Upper lobe of left lung (tissue), 4 donors: ENCODE results near the gene MAP3K3.

Experiments used
- EP300 ChIP-seq, 4 donors: sonication (generic); formaldehyde crosslinking; IDR thresholded peaks; one replicate each; pipeline ENCODE4 v1.5.1; 2017; ENCODE audit warnings: antibody characterized with exemption in 4 of 4, control low read depth in 2 of 4
- POLR2A ChIP-seq, 4 donors: fragments of 450-650 bp; IDR thresholded peaks; one replicate each; pipeline ENCODE4 v1.5.1; 2016 to 2017; ENCODE audit warnings: antibody characterized with exemption in 4 of 4, mild to moderate bottlenecking in 2 of 4
- POLR2AphosphoS5 ChIP-seq, 2 donors: sonication (generic); formaldehyde crosslinking; IDR thresholded peaks; one replicate each; pipeline ENCODE4 v1.5.1; 2017; ENCODE audit warnings: antibody characterized with exemption in 2 of 2
- TF ChIP-seq, protein P1 (sequence below), 6 experiments: fragments of 450-650 bp in 4 of 6; fragments of 200-600 bp in 2 of 6; sonication (generic) in 2 of 6; IDR thresholded peaks; one replicate each; pipeline ENCODE4 v1.5.1; 2016 to 2019; ENCODE audit warnings: antibody characterized with exemption in 6 of 6

DNA sequence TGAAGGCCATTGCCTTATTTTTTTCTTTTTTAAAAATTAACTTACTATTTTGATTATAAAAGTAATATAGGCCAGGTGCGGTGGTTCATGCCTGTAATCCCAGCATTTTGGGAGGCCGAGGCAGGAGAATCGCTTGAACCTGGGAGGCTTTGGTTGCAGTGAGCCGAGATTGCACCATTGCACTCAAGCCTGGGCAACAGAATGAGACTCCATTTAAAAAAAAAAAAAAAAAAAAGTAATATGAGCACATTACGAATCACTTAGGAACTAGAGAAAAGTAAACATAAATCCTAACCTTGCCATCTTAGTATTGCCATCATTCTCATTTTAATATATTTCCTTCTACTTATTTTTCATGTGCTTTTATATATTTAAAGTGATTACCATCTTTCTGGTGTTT is 34.4 kb upstream of the MAP3K3 start:
- TF ChIP-seq POLR2A (IDR thresholded peaks at IDR 0.05) (no peak), EP300 (IDR thresholded peaks at IDR 0.05) (no peak), POLR2AphosphoS5 (IDR thresholded peaks at IDR 0.05) (no peak)
- TF ChIP-seq, protein P1, sequence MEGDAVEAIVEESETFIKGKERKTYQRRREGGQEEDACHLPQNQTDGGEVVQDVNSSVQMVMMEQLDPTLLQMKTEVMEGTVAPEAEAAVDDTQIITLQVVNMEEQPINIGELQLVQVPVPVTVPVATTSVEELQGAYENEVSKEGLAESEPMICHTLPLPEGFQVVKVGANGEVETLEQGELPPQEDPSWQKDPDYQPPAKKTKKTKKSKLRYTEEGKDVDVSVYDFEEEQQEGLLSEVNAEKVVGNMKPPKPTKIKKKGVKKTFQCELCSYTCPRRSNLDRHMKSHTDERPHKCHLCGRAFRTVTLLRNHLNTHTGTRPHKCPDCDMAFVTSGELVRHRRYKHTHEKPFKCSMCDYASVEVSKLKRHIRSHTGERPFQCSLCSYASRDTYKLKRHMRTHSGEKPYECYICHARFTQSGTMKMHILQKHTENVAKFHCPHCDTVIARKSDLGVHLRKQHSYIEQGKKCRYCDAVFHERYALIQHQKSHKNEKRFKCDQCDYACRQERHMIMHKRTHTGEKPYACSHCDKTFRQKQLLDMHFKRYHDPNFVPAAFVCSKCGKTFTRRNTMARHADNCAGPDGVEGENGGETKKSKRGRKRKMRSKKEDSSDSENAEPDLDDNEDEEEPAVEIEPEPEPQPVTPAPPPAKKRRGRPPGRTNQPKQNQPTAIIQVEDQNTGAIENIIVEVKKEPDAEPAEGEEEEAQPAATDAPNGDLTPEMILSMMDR (IDR thresholded peaks at IDR 0.05), result no peak
